Suprapubic skin (tissue), 4 donors: ENCODE results near the gene EFTUD2.

Source experiments
- CTCF ChIP-seq, 2 donors: fragments of 200-600 bp in 1 of 2; fragments of 450-650 bp in 1 of 2; sonication (generic) in 1 of 2; IDR thresholded peaks; one replicate each; pipeline ENCODE4 v1.5.1; 2016 to 2019; ENCODE audit warnings: antibody characterized with exemption in 2 of 2, mild to moderate bottlenecking in 1 of 2, moderate library complexity in 1 of 2
- EP300 ChIP-seq: sonication (generic); formaldehyde crosslinking; IDR thresholded peaks from one replicate; pipeline ENCODE4 v1.6.1; 2017; ENCODE audit warnings: antibody characterized with exemption
- POLR2A ChIP-seq, 2 donors: fragments of 450-650 bp; IDR thresholded peaks; one replicate each; pipeline ENCODE4 v1.6.1; 2017; ENCODE audit warnings: antibody characterized with exemption in 2 of 2, mild to moderate bottlenecking in 2 of 2, moderate library complexity in 2 of 2
- POLR2AphosphoS5 ChIP-seq, 3 donors: sonication (generic); formaldehyde crosslinking; IDR thresholded peaks; one replicate each; pipeline ENCODE4 v1.6.1; 2017; ENCODE audit warnings: antibody characterized with exemption in 3 of 3

GRCh38 chr17:44842748-44843147 is 56.5 kb downstream of the EFTUD2 start:
- TF ChIP-seq CTCF (IDR thresholded peaks at IDR 0.05) (no peak), POLR2A (IDR thresholded peaks at IDR 0.05) (no peak), EP300 (no peak), POLR2AphosphoS5 (IDR thresholded peaks at IDR 0.05) (no peak)
